RWPE1 (cell line): ENCODE measurements around the gene RALGAPA2.

Experiments used
- CTCF ChIA-PET: fragments of 350-600 bp; sonication (Branson Sonifier 250); formaldehyde crosslinking; extraction: SDS; loops from one replicate; lab custom pipeline; 2021; lab: Yijun Ruan, JAX
- POLR2A ChIA-PET: fragments of 400-600 bp; formaldehyde crosslinking; extraction: SDS; loops from one replicate; lab custom pipeline; 2020; ENCODE audit warnings: antibody characterized with exemption; ENCODE audit not compliant: low non-redundant PET; lab: Yijun Ruan, JAX
- DNase-seq: peaks from one replicate; pipeline ENCODE4 v3.0.0; 2012; ENCODE audit warnings: low spot score
- H3K27ac ChIP-seq: fragments of 450-650 bp; 2 replicates; pipeline ENCODE4 v1.5.1; 2017
- TF ChIP-seq, protein P1 (sequence below): fragments of 450-650 bp; conservative IDR thresholded peaks from 2 replicates; pipeline ENCODE4 v1.5.1; 2017; ENCODE audit warnings: low read depth, mild to moderate bottlenecking

Gene RALGAPA2

DNA sequence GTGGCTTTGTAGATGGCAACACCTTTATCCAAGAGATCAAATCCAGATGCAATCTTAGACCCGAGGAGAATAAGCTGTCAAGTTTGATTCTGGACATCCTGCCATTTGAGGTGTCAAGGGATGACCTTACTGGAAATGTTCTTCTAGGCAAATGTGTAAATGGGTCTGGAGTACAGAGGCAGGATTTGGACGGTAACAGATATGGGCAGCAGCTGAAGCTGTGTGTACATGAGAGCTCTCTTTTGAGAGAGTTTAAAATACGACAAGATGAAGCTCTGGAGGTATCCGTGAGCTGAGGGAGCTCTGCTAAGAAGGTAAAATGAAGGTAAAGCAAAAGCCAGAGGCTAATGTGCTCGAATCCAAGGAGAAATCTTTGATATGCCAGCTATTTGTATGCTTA lies 56.6 kb downstream of the RALGAPA2 start:
- POLR2A ChIA-PET, result no interaction called here
- no peak overlapping the region for H3K27ac ChIP-seq
- DNase-seq, result no peak
- CTCF ChIA-PET, result interaction anchor here (0.6 to 1.5 kb wide), 2 partner anchors 9 to 157 kb away, joined by 4 to 6 read pairs; no protein-coding TSS in a partner anchor
- TF ChIP-seq, protein P1, sequence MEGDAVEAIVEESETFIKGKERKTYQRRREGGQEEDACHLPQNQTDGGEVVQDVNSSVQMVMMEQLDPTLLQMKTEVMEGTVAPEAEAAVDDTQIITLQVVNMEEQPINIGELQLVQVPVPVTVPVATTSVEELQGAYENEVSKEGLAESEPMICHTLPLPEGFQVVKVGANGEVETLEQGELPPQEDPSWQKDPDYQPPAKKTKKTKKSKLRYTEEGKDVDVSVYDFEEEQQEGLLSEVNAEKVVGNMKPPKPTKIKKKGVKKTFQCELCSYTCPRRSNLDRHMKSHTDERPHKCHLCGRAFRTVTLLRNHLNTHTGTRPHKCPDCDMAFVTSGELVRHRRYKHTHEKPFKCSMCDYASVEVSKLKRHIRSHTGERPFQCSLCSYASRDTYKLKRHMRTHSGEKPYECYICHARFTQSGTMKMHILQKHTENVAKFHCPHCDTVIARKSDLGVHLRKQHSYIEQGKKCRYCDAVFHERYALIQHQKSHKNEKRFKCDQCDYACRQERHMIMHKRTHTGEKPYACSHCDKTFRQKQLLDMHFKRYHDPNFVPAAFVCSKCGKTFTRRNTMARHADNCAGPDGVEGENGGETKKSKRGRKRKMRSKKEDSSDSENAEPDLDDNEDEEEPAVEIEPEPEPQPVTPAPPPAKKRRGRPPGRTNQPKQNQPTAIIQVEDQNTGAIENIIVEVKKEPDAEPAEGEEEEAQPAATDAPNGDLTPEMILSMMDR, result no peak

DNA sequence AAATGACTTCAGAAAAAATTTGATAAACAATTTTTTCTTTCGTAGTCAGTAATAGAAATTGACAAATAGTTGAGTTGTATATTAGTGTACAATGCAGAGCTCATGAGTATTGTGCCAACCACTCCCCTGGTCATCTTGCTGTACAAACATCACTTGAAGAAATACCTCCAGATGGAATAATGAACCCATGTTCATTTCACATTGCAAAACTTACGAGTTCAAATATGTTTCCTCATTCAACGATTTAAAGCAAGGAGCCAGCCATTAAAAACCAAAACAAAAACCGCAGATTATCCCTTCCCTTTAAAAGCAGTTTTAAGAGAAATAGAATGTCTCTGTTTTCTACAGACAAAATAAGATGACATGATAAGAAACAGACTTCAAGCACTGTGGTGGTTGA lies 62.5 kb downstream of the RALGAPA2 start:
- no peak for DNase-seq
- no peak overlapping the region for H3K27ac ChIP-seq
- TF ChIP-seq, protein P1, result no peak
- ChIA-PET POLR2A (no interaction called here), CTCF (no interaction called here)

DNA sequence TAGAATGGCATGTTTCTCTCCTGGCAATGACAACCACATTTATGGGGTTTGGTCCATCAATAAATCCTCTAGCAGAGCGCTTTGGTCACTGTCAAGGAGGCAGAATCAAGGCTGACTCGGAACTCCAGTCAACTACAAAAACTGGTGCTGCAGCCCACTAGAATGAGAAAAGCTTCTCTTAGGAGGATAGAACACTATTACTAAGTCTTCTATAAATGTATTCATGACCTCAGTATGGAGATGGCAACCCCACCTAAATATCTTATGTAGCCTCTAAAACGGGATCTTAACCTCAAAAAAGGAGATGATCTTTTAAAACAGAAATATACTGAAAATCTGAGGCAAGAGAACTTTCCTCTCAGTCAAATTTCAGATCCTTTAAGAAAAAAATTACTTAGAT lies 68.5 kb downstream of the RALGAPA2 start:
- POLR2A ChIA-PET, result no interaction called here
- no peak for DNase-seq
- CTCF ChIA-PET, result interaction anchor here (0.5 to 0.6 kb wide), 3 partner anchors 12 to 1568 kb away, joined by 3 to 5 read pairs (median 3); no protein-coding TSS in a partner anchor
- H3K27ac ChIP-seq, result no peak overlapping the region
- TF ChIP-seq, protein P1, result no peak

DNA sequence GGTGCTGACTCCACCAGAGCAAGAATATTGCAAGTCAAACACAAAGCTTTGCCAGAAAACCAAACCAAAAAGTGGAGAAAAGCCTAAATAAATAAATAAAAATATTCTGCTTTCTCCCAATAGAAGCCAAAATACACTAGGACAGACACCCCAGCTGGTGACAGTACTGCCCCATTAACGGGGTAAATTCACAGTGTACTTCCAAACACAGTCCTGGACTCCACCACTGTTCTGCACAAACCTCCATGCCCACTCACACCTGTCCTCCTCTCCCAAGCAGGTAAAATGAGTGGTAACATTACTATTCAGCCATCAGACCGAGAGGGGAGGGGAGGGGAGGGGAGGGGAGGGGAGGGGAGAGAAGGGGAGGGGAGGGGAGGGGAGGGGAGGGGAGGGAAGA lies 70.7 kb downstream of the RALGAPA2 start:
- no peak overlapping the region for H3K27ac ChIP-seq
- no peak for DNase-seq
- CTCF ChIA-PET, result interaction anchor here (0.6 to 0.7 kb wide), 2 partner anchors 184 to 864 kb away, joined by 3 to 7 read pairs; no protein-coding TSS in a partner anchor
- POLR2A ChIA-PET, result no interaction called here
- TF ChIP-seq, protein P1, result no peak

DNA sequence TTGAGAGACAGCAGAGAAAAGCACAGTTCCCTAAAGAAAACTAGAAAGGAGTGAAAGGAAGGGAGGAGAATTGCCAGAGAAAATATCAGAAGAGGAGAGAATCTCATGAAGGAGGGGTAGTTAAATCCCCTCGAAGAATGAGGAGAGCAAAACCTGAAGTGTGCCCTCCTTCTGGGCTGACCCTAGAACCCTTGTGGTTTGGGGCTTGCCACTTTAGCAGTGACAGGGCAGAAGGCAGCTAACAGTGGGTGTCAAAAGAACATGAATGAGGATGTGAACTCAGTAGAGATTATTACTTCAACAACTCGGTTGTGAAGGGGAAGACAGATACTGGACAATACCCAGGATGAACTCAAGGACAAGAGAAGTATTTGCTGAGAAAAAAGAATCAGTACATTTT lies 73.6 kb downstream of the RALGAPA2 start:
- POLR2A ChIA-PET, result no interaction called here
- H3K27ac ChIP-seq, result no peak overlapping the region
- no peak for DNase-seq
- CTCF ChIA-PET, result no interaction called here
- TF ChIP-seq, protein P1, result no peak

DNA sequence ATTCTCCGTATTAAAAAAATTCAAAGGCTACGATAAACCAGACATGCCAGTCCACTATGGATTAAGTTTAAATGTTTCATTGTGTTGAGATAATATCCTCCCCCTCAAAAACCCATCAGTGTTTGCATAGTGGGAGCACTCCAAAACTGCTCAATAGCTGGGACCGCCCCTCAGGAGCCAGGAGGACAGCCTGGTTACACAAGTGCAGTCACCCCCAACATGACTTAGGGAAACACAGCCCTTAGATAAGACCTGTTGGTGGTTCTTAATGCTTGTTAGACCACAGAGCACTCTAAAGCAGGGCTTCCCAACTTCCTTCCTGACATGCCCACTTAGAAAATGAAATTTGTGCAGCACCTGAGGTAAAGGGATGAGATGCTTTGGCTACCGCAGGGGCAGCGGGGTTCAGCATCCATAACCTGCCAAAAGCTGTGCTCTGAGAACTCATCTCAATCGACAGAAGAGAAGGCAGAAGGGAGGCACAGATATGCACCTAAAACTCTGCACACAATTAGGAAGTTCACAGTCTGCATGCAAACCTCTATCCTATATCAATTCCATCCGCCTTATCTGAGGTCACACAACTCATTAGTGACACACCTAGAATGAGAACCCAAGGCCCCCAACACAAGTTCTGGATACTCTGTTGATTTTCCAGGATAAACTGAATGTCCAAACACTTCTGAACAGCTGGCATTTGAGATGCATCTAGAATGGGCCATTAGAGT lies 74.3 kb downstream of the RALGAPA2 start:
- POLR2A ChIA-PET, result no interaction called here

More for the DNA sequence above, 74.3 kb downstream of the RALGAPA2 start:
- CTCF ChIA-PET, result no interaction called here
- no peak overlapping the region for H3K27ac ChIP-seq
- TF ChIP-seq, protein P1, result no peak
- no peak for DNase-seq
